Transverse colon (tissue), 3 donors: ENCODE results near the gene IMMP2L.

Experiments
- EP300 ChIP-seq: sonication (generic); formaldehyde crosslinking; IDR thresholded peaks from one replicate; pipeline ENCODE4 v1.6.1; 2017; ENCODE audit warnings: antibody characterized with exemption, low read depth
- POLR2A ChIP-seq: fragments of 450-650 bp; IDR thresholded peaks from one replicate; pipeline ENCODE4 v1.6.1; 2016; ENCODE audit warnings: antibody characterized with exemption, mild to moderate bottlenecking, moderate library complexity
- TF ChIP-seq, protein P1 (sequence below), 5 experiments: fragments of 200-600 bp in 3 of 5; fragments of 450-650 bp in 2 of 5; sonication (generic) in 3 of 5; IDR thresholded peaks; 1 replicate in 2 of 5; 2 replicates in 3 of 5; pipeline ENCODE4 v1.5.1; 2016 to 2017; ENCODE audit warnings: antibody characterized with exemption in 5 of 5, inconsistent platforms in 3 of 5, mild to moderate bottlenecking in 2 of 5, moderate library complexity in 1 of 5

DNA sequence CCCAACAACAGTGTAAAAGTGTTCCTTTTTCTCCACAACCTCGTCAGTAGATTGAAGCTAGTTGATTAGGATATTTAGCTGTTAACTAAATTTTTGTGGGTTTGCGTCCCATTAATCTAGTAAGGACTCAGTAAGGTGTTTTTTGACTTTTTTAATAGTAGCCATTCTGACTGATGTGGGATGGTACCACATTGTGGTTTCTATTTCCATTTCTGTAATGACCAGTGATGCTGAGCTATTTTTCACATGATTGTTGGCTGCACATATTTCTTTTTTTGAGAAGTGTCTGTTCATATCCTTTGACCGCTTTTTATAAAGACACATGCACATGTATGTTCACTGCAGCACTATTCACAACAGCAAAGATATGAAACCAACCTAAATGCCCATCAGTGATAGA, 476.9 kb downstream of the IMMP2L start:
- TF ChIP-seq, protein P1, sequence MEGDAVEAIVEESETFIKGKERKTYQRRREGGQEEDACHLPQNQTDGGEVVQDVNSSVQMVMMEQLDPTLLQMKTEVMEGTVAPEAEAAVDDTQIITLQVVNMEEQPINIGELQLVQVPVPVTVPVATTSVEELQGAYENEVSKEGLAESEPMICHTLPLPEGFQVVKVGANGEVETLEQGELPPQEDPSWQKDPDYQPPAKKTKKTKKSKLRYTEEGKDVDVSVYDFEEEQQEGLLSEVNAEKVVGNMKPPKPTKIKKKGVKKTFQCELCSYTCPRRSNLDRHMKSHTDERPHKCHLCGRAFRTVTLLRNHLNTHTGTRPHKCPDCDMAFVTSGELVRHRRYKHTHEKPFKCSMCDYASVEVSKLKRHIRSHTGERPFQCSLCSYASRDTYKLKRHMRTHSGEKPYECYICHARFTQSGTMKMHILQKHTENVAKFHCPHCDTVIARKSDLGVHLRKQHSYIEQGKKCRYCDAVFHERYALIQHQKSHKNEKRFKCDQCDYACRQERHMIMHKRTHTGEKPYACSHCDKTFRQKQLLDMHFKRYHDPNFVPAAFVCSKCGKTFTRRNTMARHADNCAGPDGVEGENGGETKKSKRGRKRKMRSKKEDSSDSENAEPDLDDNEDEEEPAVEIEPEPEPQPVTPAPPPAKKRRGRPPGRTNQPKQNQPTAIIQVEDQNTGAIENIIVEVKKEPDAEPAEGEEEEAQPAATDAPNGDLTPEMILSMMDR (IDR thresholded peaks at IDR 0.05), result no peak
- TF ChIP-seq POLR2A (no peak), EP300 (no peak)
